NCI-H526 treated with DMSO at 0.1 percent for 48 hours (cell line): Measurements from ENCODE around the gene GCGR.

Source experiments
- DNase-seq: peaks from one replicate; lab custom pipeline; 2025; lab: John Stamatoyannopoulos, UW

GCGR gene

GRCh38 chr17:81803728-81804558 lies at the start of gene GCGR:
Gene GCGR (plus strand): TSS chr17:81804150. CDS start chr17:81809019, 4,869 bp downstream.
- DNase-seq, result no peak

DNA sequence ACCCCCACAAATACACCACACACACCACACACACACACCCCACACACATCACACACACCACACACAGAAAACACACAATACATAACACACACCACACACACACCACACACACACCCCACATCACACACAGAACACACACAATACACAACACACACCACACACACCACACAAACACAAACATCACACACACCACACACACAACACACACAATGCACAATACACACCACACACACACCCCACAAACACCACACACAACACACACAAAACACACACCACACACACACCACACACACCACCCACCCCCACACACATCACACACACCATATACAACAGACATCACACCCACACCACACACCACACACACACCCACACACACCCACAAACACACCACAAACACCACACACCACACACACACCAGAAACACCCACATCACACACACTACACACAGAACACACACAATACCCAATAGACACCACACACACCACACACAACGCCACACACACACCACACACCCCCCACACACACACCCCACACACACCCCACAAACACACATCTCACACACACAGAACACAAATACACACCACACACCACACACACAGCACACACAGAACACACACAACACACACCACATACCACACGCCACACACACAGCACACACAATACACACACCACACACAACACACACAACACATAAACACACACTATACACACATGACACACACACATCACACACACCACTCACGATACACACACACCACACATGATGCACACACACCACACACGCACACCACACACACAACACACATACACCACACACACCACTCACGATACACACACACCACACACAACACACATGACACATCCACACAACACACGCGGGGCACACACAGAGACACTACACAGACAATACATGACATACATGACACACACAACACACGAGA lies 11.0 kb upstream of the GCGR start:
- no peak for DNase-seq

DNA sequence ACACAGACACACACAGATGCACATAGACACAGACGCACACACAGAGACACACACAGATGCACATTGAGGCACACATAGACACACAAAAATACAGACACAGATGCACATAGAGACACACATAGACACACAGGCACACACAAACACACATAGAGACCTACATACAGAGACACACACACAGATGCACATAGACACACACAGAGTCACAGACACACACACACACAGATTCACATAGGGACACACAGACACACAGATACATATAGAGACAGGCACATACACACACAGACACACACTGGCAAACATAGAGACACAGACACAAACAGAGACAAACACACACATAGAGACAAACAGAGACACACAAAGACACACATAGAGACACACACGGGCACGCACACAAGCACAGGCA lies 9.9 kb upstream of the GCGR start:
- DNase-seq, result no peak

- DNase-seq, result no peak
These were observed 9.4 kb upstream of the GCGR start for GRCh38 chr17:81794509-81794908.

DNA sequence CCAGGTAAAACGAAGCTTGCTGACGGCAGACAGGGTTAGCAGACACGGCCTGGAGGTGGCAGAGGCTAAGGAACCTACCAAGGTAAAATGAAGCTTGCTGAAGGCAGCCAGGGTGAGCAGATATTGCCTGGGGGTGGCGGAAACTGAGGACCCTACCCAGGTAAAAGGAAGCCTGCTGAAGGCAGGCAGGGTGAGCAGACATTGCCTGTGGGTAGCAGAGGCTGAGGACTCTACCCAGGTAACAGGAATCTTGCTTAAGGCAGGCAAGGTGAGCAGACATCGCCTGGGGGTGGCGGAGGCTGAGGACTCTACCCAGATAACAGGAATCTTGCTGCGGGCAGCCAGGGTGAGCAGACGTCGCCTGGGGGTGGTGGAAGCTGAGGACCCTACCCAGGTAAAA lies 2.6 kb upstream of the GCGR start:
- no peak for DNase-seq

DNA sequence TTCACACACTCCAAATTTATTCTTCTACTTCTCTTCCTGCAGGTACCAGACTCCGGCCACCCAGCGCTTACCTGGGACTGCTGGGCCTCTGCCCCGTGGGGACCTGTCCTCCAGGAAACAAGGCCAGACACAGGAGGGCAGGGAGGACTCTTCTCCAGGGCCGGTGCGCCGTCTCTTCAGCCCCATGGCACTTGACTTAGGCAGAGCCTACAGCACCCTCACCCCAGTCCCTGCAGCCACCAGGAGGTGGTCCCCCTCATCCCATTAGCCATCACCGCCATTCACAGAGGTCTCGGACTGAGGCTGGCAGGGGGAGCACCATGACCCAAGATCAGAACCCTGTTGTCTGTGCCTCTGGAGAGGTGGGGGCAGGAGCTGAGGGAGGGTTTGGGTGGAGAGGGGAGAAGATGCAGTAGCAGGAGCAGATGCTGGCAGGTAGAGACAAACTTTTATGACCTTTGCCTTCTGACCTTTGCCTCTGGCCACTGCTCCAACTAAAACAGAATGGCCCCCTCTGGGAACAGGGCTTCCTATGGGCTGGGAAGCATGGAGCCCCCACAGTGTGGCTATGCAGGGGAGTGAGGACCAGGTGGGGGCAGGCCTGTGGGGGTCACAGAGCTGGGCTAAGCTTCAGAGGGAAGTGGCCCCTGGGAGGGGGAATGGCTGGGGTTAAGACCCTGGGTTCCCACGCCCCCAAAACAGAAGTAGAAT lies 1.7 kb upstream of the GCGR start:
- no peak for DNase-seq

GRCh38 chr17:81802856-81803643 lies 900 bp upstream of the GCGR start:
- no peak for DNase-seq

- DNase-seq, result no peak
These were observed 829 bp downstream of the GCGR start for GRCh38 chr17:81804559-81805399.

GRCh38 chr17:81805707-81806460 lies 1.9 kb downstream of the GCGR start:
- DNase-seq, result no peak

DNA sequence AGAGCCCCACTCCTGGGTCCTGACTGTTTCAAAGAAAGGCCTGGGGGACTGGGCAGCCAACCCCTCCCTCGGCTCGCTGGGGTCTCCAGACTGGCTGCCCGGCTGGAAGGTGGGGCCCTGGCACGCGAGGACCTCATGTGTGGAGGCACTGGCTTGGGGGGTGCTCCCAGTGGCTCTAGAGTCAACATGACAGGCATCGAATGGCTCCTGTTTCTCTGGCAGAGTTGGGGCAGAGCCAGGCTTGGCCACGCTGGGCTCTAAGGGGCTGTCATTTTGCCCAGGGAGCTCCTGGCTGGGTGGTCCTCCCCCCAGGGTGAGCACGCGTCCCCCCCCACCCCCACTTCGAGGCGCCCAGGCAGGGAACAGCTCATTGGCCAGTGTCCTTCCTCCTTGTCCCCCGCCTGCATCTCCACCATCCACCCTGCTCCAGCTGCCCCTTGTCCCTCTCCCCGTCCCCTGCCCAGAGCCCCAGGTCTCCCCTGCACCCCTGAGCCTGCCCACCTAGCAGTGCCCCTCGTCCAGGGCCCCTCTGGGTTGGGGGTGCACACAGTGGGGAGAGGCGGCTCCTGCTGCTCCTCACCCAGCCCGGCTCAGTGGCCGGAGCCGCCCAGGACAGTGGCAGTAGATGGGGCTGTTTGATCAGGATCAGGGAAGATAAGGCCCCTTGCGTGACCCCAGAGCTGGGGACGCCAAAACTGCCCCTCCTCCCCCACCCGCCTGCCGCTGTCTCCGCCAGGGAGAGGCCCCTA lies 2.7 kb downstream of the GCGR start:
- DNase-seq, result no peak

DNA sequence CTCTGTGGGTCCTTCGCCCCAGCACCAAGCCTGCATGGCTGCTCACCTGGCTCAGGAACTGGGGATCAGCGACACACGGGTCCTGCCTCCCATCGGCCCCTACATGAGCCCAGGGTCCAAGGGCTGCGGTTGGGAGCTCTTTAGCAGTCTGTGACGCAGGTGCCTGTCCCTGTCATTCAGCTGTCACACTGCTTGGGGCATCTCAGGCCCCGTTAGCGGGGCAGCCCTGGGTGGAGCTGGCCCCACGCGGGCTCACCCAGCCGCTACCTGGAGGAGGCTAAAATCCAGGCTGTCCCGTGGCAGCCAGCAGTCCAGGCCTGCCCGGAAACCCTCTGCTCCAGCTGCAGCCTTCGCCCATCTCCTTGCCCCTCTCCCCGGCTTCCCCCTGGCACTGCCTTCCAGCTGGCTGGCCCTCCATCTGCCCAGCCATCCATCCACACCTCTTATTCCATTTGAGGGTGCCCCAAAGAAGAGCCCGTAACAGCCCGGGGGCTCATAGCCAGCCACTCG lies 3.3 kb downstream of the GCGR start:
- DNase-seq, result no peak

DNA sequence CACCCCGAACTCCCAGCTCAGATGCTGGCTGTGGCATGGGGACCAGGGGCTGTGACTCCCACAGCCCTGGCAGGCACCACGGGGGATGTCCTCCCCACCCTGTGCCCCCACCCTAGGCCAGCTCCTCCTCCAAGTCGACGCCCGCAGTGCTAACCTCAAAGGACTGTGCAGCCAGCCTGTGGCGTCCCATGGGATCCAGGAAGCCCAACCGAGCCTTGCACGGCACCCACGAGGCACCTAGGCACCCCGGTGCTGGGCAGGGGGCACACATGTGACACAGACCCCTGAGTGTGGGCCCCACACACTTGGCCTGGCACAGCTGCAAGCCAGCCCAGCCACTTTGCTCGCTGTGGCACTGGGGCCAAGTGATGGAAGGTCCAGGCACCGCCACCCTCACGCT lies 3.9 kb downstream of the GCGR start:
- no peak for DNase-seq

- DNase-seq, result no peak
These were observed 5.0 kb downstream of the GCGR start for GRCh38 chr17:81808778-81809555.

GRCh38 chr17:81809556-81809998 lies 5.6 kb downstream of the GCGR start:
- no peak for DNase-seq

- no peak for DNase-seq
These were observed 6.5 kb downstream of the GCGR start for GRCh38 chr17:81810476-81810875.

DNA sequence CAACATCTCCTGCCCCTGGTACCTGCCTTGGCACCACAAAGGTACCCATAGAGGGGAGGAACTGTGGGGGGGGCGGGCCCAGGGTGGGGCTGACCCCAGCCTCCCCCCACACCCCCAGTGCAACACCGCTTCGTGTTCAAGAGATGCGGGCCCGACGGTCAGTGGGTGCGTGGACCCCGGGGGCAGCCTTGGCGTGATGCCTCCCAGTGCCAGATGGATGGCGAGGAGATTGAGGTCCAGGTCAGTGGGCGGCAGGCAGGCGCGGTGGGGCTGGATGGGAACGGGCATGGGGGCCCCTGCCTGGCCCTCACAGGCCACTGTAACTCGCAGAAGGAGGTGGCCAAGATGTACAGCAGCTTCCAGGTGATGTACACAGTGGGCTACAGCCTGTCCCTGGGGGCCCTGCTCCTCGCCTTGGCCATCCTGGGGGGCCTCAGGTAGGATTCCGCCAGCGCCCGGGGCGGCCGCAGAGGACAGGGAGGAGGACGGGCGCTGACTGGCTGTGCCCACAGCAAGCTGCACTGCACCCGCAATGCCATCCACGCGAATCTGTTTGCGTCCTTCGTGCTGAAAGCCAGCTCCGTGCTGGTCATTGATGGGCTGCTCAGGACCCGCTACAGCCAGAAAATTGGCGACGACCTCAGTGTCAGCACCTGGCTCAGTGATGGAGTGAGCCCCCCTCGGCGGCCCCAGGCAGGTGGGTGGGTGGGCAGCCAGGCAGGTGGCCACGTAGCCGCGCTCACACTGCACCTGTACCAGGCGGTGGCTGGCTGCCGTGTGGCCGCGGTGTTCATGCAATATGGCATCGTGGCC lies 7.1 kb downstream of the GCGR start:
- no peak for DNase-seq
